ENCODE data around the gene PIGU. TPM values are rescaled to one million over a fixed set of nuclear protein-coding genes. Genes with fewer than 3 reads are reported as not detected.

PIGU gene
- polyA plus RNA-seq, 1 donor from 2014 or later = 35.8 TPM

GRCh38 chr20:34703424-34704176 is 26.7 kb upstream of the PIGU start:
- peak overlapping the region; percentile 99 for H3K27ac ChIP-seq (ENCODE audit: low read length)
- H3K9me2 ChIP-seq (ENCODE audit: insufficient read depth, low read length) = no peaks in the 10 kb centered on the region
- H3K9ac ChIP-seq (ENCODE audit: low read length) = peak overlapping the region; percentile 99

GRCh38 chr20:34703061-34703423 is 26.1 kb upstream of the PIGU start:
- H3F3A ChIP-seq (ENCODE audit: insufficient read depth, low read length, poor library complexity, severe bottlenecking) = no peaks in the 10 kb centered on the region
- H3K9me2 ChIP-seq (ENCODE audit: insufficient read depth, low read length) = no peaks in the 10 kb centered on the region
- H3K27ac ChIP-seq (ENCODE audit: low read length) = peak overlapping the region; percentile 99
- H3K79me2 ChIP-seq (replicated peaks; ENCODE audit: insufficient read depth, low read length) = peaks cover 20% of the 10 kb centered on the region
- peak overlapping the region; percentile 99 for H3K9ac ChIP-seq (ENCODE audit: low read length)
- H3K27me3 ChIP-seq (ENCODE audit: insufficient read depth, low read depth, low read length) = no peaks in the 10 kb centered on the region
- H3K9me3 ChIP-seq (ENCODE audit: low read length) = no peaks in the 10 kb centered on the region
- no peaks in the 10 kb centered on the region for H3K36me3 ChIP-seq (ENCODE audit: insufficient read depth, low read length)
- peak overlapping the region; percentile 74 for H3K4me2 ChIP-seq (ENCODE audit: low read length)
- no peak overlapping the region for H2AFZ ChIP-seq (ENCODE audit: low read depth, low read length)
- peak overlapping the region; percentile 90 for H3K4me3 ChIP-seq (ENCODE audit: low read length)
- H4K20me1 ChIP-seq (ENCODE audit: insufficient read depth) = no peaks in the 10 kb centered on the region
- TF ChIP-seq SMC3 (conservative IDR thresholded peaks at IDR 0.05; ENCODE audit: poor library complexity) (no peak), MXI1 (conservative IDR thresholded peaks at IDR 0.05; ENCODE audit: poor library complexity, severe bottlenecking) (no peak), RAD21 (conservative IDR thresholded peaks at IDR 0.05) (no peak), EP300 (conservative IDR thresholded peaks at IDR 0.05; ENCODE audit: poor library complexity, severe bottlenecking) (no peak), REST (IDR thresholded peaks at IDR 0.05; ENCODE audit: borderline replicate concordance) (no peak)

More at GRCh38 chr20:34703424-34704176, 26.7 kb upstream of the PIGU start:
- peak overlapping the region; percentile 74 for H3K4me2 ChIP-seq (ENCODE audit: low read length)
- no peaks in the 10 kb centered on the region for H3K9me3 ChIP-seq (ENCODE audit: low read length)
- no peaks in the 10 kb centered on the region for H4K20me1 ChIP-seq (ENCODE audit: insufficient read depth)
- H3K4me3 ChIP-seq (ENCODE audit: low read length) = peak overlapping the region; percentile 90
- TF ChIP-seq TAF1 (IDR thresholded peaks at IDR 0.05; ENCODE audit: low read depth) (peak; percentile 75), SMC3 (conservative IDR thresholded peaks at IDR 0.05; ENCODE audit: poor library complexity) (peak; percentile 40), REST (IDR thresholded peaks at IDR 0.05; ENCODE audit: borderline replicate concordance) (peak; percentile 77), MXI1 (conservative IDR thresholded peaks at IDR 0.05; ENCODE audit: poor library complexity, severe bottlenecking) (peak; percentile 67), CTCF (IDR thresholded peaks at IDR 0.05; ENCODE audit: poor library complexity, severe bottlenecking) (no peak), EZH2 (IDR thresholded peaks at IDR 0.05; ENCODE audit: borderline replicate concordance, insufficient read depth, low read length, poor library complexity, severe bottlenecking) (no peak), POLR2AphosphoS5 (IDR thresholded peaks at IDR 0.05) (no peak), RAD21 (conservative IDR thresholded peaks at IDR 0.05) (peak; percentile 44), EP300 (conservative IDR thresholded peaks at IDR 0.05; ENCODE audit: poor library complexity, severe bottlenecking) (no peak)
- H3F3A ChIP-seq (ENCODE audit: insufficient read depth, low read length, poor library complexity, severe bottlenecking) = no peaks in the 10 kb centered on the region
- peaks cover 20% of the 10 kb centered on the region for H3K79me2 ChIP-seq (replicated peaks; ENCODE audit: insufficient read depth, low read length)
- no peaks in the 10 kb centered on the region for H3K36me3 ChIP-seq (ENCODE audit: insufficient read depth, low read length)
- H3K27me3 ChIP-seq (ENCODE audit: insufficient read depth, low read depth, low read length) = no peaks in the 10 kb centered on the region
- H2AFZ ChIP-seq (ENCODE audit: low read depth, low read length) = peak overlapping the region; percentile 96
